K562 (cell line): ENCODE data around the gene TRMT112. TPM values are rescaled to one million over a fixed set of nuclear protein-coding genes. Genes with fewer than 3 reads are reported as not detected.

Source experiments
- BRF1 ChIP-seq: IDR thresholded peaks from 3 replicates; pipeline ENCODE4 v1.6.1; 2011; ENCODE audit warnings: borderline replicate concordance, mild to moderate bottlenecking; ENCODE audit not compliant: insufficient read length; ENCODE audit errors: extremely low read depth
- EZH2 ChIP-seq: IDR thresholded peaks from 2 replicates; pipeline ENCODE4 v1.6.1; 2012; ENCODE audit warnings: low read depth, mild to moderate bottlenecking, inconsistent platforms, low read length, borderline replicate concordance
- FOXK2 ChIP-seq, 2 experiments: fragments of 450-650 bp; IDR thresholded peaks in 1 of 2; conservative IDR thresholded peaks in 1 of 2; 2 replicates each; pipeline ENCODE4 v1.6.1; 2016; ENCODE audit warnings: low read depth in 2 of 2, mild to moderate bottlenecking in 1 of 2
- NFYB ChIP-seq: IDR thresholded peaks from 2 replicates; pipeline ENCODE4 v1.6.1; 2011; ENCODE audit warnings: mild to moderate bottlenecking, moderate library complexity; ENCODE audit not compliant: insufficient read length; ENCODE audit errors: extremely low read depth
- ZKSCAN3 ChIP-seq: fragments of 250-450 bp; sonication (Bioruptor Pico); IDR thresholded peaks from 2 replicates; pipeline ENCODE4 v1.4.0; 2020
- polyA plus RNA-seq, 8 experiments: library from polyadenylated mRNA; depleted of rRNA in 4 of 8; stranded (reverse) in 5 of 8; unstranded in 3 of 8; fragments of >200 nt; fragmentation: Nextera tagmentation in 2 of 8; fragmentation: Illumina TruSeq in 1 of 8; extraction: Ambion mirVana in 2 of 8; extraction: Trizol in 1 of 8; gene quantifications; 2 replicates each; pipeline versions ENCODE4 v1.2.1 to v1.2.3, GENCODE V29; 2011 to 2014; ENCODE audit warnings: inconsistent platforms in 1 of 8, missing spikeins in 1 of 8
- total RNA-seq, 7 experiments: library from RNA; depleted of rRNA in 6 of 7; stranded (reverse); fragments of >200 nt in 6 of 7; fragmentation: Illumina TruSeq in 2 of 7; extraction: Trizol in 2 of 7; gene quantifications; 2 replicates each; pipeline versions ENCODE4 v1.2.1 to v1.2.3, GENCODE V29; 2011 to 2021; ENCODE audit warnings: low replicate concordance in 1 of 7
- TF ChIP-seq, protein P1 (sequence below): fragments of 150-350 bp; IDR thresholded peaks from 2 replicates; pipeline ENCODE4 v1.6.1; 2014; ENCODE audit warnings: low read depth, mild to moderate bottlenecking, low read length, borderline replicate concordance
- TF ChIP-seq, protein P2 (sequence below): fragments of 250-450 bp; sonication (Bioruptor Pico); IDR thresholded peaks from 2 replicates; pipeline ENCODE4 v1.4.0; 2020
- TF ChIP-seq, protein P3 (sequence below), 2 experiments: fragments of 450-650 bp; IDR thresholded peaks; 2 replicates each; pipeline ENCODE4 v1.6.1; 2018; ENCODE audit warnings: mild to moderate bottlenecking in 2 of 2, low read depth in 1 of 2; ENCODE audit not compliant: partially characterized antibody in 2 of 2

The TRMT112 gene
- total and polyA plus RNA-seq, 9 of the 15 experiments (the other 6 are each of a cell fraction or from before 2014, with no cell fraction given): 162 to 444 (median 300) TPM

DNA sequence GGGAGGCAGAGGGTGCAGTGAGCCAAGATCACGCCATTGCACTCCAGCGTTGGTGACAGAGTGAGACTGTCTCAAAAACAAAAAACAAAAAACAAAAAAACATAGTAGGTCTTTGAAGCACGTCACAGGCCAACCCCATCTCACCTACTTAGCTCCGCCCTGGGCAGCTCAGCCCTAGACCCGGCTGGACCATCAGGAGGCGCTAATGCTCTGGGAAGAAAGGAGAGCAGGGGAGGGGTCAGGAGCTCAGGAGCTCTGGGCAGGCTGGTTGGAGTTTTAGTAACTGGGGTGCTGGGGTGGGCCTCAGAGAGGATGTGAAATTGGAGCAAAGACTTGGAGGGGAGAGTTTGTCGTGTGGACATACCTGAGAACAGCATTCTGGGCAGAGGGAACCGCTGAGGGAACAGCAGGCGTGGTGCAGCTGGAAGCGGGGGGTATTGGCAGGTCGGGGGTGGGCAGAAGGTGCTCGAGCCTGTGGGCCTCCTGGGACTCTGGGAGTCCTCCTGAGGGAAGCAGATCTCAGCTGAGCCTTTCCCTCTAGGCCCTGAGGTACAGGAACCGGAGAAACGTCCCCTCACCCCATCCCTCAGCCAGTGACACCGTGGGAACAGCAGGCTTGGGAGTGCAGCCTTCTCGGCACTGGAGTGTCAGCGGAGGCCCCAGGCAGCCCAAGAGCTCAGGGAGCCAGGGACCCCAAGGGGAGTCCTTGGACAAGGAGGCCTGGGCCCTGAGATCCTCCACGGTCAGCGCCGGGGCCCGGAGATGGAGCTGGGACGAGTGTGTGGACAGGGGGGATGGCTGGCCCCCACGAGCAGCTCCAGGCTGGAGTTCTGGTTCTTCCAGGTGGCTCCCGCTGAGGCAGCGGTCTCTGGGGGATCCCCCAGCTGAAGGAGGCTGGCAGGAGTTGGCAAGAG, 39.4 kb upstream of the TRMT112 start (continued):
- TF ChIP-seq, protein P1, sequence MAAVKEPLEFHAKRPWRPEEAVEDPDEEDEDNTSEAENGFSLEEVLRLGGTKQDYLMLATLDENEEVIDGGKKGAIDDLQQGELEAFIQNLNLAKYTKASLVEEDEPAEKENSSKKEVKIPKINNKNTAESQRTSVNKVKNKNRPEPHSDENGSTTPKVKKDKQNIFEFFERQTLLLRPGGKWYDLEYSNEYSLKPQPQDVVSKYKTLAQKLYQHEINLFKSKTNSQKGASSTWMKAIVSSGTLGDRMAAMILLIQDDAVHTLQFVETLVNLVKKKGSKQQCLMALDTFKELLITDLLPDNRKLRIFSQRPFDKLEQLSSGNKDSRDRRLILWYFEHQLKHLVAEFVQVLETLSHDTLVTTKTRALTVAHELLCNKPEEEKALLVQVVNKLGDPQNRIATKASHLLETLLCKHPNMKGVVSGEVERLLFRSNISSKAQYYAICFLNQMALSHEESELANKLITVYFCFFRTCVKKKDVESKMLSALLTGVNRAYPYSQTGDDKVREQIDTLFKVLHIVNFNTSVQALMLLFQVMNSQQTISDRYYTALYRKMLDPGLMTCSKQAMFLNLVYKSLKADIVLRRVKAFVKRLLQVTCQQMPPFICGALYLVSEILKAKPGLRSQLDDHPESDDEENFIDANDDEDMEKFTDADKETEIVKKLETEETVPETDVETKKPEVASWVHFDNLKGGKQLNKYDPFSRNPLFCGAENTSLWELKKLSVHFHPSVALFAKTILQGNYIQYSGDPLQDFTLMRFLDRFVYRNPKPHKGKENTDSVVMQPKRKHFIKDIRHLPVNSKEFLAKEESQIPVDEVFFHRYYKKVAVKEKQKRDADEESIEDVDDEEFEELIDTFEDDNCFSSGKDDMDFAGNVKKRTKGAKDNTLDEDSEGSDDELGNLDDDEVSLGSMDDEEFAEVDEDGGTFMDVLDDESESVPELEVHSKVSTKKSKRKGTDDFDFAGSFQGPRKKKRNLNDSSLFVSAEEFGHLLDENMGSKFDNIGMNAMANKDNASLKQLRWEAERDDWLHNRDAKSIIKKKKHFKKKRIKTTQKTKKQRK: no peak
- TF ChIP-seq BRF1: no peak
- TF ChIP-seq NFYB: no peak
- TF ChIP-seq ZKSCAN3 (CRISPR knock-in tag): no peak
- TF ChIP-seq, protein P2, sequence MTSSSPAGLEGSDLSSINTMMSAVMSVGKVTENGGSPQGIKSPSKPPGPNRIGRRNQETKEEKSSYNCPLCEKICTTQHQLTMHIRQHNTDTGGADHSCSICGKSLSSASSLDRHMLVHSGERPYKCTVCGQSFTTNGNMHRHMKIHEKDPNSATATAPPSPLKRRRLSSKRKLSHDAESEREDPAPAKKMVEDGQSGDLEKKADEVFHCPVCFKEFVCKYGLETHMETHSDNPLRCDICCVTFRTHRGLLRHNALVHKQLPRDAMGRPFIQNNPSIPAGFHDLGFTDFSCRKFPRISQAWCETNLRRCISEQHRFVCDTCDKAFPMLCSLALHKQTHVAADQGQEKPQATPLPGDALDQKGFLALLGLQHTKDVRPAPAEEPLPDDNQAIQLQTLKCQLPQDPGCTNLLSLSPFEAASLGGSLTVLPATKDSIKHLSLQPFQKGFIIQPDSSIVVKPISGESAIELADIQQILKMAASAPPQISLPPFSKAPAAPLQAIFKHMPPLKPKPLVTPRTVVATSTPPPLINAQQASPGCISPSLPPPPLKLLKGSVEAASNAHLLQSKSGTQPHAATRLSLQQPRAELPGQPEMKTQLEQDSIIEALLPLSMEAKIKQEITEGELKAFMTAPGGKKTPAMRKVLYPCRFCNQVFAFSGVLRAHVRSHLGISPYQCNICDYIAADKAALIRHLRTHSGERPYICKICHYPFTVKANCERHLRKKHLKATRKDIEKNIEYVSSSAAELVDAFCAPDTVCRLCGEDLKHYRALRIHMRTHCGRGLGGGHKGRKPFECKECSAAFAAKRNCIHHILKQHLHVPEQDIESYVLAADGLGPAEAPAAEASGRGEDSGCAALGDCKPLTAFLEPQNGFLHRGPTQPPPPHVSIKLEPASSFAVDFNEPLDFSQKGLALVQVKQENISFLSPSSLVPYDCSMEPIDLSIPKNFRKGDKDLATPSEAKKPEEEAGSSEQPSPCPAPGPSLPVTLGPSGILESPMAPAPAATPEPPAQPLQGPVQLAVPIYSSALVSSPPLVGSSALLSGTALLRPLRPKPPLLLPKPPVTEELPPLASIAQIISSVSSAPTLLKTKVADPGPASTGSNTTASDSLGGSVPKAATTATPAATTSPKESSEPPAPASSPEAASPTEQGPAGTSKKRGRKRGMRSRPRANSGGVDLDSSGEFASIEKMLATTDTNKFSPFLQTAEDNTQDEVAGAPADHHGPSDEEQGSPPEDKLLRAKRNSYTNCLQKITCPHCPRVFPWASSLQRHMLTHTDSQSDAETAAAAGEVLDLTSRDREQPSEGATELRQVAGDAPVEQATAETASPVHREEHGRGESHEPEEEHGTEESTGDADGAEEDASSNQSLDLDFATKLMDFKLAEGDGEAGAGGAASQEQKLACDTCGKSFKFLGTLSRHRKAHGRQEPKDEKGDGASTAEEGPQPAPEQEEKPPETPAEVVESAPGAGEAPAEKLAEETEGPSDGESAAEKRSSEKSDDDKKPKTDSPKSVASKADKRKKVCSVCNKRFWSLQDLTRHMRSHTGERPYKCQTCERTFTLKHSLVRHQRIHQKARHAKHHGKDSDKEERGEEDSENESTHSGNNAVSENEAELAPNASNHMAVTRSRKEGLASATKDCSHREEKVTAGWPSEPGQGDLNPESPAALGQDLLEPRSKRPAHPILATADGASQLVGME: no peak
- TF ChIP-seq FOXK2 (conservative IDR thresholded peaks at IDR 0.05 in 1 of 2, IDR thresholded peaks at IDR 0.05 in 1 of 2; ENCODE audit: low read depth in 2 of 2): no peak
- no peak for TF ChIP-seq EZH2
- TF ChIP-seq, protein P3, sequence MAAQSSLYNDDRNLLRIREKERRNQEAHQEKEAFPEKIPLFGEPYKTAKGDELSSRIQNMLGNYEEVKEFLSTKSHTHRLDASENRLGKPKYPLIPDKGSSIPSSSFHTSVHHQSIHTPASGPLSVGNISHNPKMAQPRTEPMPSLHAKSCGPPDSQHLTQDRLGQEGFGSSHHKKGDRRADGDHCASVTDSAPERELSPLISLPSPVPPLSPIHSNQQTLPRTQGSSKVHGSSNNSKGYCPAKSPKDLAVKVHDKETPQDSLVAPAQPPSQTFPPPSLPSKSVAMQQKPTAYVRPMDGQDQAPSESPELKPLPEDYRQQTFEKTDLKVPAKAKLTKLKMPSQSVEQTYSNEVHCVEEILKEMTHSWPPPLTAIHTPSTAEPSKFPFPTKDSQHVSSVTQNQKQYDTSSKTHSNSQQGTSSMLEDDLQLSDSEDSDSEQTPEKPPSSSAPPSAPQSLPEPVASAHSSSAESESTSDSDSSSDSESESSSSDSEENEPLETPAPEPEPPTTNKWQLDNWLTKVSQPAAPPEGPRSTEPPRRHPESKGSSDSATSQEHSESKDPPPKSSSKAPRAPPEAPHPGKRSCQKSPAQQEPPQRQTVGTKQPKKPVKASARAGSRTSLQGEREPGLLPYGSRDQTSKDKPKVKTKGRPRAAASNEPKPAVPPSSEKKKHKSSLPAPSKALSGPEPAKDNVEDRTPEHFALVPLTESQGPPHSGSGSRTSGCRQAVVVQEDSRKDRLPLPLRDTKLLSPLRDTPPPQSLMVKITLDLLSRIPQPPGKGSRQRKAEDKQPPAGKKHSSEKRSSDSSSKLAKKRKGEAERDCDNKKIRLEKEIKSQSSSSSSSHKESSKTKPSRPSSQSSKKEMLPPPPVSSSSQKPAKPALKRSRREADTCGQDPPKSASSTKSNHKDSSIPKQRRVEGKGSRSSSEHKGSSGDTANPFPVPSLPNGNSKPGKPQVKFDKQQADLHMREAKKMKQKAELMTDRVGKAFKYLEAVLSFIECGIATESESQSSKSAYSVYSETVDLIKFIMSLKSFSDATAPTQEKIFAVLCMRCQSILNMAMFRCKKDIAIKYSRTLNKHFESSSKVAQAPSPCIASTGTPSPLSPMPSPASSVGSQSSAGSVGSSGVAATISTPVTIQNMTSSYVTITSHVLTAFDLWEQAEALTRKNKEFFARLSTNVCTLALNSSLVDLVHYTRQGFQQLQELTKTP (IDR thresholded peaks at IDR 0.05; ENCODE audit: low read depth in 1 of 2, partially characterized antibody in 2 of 2): peak in 1 of 2 experiments; percentile 43
